PC-3 (cell line): ENCODE measurements around the gene MRC2.

ENCODE experiments used
- CTCF ChIP-seq: fragments of 300-600 bp; sonication (generic); conservative IDR thresholded peaks from 2 replicates; pipeline ENCODE4 v1.5.1; 2017; ENCODE audit warnings: antibody characterized with exemption, low read depth, mild to moderate bottlenecking, low read length
- EZH2phosphoT487 ChIP-seq: fragments of 300-600 bp; sonication (generic); IDR thresholded peaks from 2 replicates; pipeline ENCODE4 v1.6.1; 2018; ENCODE audit warnings: mild to moderate bottlenecking, antibody characterized with exemption, low read length, borderline replicate concordance

GRCh38 chr17:62673614-62674362 lies 46.3 kb downstream of the MRC2 start:
- TF ChIP-seq CTCF, result no peak
- no peak for TF ChIP-seq EZH2phosphoT487
